ENCODE measurements around the gene GLP2R.

GLP2R gene

DNA sequence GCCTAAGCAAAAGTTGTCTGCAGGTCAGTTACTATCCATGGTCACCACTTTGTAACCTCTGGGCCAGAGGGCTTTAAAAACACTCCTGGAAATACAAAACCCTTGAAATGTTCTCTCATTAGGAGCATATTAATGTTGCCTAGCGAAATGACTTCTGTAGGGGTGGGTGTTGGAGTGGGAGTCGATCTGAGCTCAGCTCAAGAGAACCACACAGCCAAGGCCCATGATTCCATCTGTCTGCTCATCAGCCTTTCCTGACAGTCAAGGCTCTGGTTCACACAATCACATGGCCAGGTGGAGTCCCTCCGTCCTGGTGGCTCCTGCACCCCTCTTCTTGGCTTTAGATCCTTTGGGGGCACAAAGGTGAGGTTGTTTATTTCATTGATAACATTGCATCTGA, 52.6 kb downstream of the GLP2R start:
- Histone ChIP-seq H3K4me1 (no peaks in the 10 kb centered on the region), H3K27me3 (ENCODE audit: control insufficient read depth, insufficient read depth, low read length) (no peaks in the 10 kb centered on the region), H3K79me2 (no peaks in the 10 kb centered on the region), H3K27ac (no peak overlapping the region), H3K36me3 (ENCODE audit: control insufficient read depth, insufficient read depth, low read length) (no peaks in the 10 kb centered on the region), H3K9ac (no peak overlapping the region), H3K9me3 (ENCODE audit: control insufficient read depth, low read length) (no peaks in the 10 kb centered on the region), H3K4me3 (ENCODE audit: low read depth, low read length) (no peak overlapping the region), H3K4me2 (ENCODE audit: low read length) (no peak overlapping the region), H2AFZ (no peak overlapping the region)
- TF ChIP-seq, protein P1, sequence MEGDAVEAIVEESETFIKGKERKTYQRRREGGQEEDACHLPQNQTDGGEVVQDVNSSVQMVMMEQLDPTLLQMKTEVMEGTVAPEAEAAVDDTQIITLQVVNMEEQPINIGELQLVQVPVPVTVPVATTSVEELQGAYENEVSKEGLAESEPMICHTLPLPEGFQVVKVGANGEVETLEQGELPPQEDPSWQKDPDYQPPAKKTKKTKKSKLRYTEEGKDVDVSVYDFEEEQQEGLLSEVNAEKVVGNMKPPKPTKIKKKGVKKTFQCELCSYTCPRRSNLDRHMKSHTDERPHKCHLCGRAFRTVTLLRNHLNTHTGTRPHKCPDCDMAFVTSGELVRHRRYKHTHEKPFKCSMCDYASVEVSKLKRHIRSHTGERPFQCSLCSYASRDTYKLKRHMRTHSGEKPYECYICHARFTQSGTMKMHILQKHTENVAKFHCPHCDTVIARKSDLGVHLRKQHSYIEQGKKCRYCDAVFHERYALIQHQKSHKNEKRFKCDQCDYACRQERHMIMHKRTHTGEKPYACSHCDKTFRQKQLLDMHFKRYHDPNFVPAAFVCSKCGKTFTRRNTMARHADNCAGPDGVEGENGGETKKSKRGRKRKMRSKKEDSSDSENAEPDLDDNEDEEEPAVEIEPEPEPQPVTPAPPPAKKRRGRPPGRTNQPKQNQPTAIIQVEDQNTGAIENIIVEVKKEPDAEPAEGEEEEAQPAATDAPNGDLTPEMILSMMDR (IDR thresholded peaks at IDR 0.05), result no peak

DNA sequence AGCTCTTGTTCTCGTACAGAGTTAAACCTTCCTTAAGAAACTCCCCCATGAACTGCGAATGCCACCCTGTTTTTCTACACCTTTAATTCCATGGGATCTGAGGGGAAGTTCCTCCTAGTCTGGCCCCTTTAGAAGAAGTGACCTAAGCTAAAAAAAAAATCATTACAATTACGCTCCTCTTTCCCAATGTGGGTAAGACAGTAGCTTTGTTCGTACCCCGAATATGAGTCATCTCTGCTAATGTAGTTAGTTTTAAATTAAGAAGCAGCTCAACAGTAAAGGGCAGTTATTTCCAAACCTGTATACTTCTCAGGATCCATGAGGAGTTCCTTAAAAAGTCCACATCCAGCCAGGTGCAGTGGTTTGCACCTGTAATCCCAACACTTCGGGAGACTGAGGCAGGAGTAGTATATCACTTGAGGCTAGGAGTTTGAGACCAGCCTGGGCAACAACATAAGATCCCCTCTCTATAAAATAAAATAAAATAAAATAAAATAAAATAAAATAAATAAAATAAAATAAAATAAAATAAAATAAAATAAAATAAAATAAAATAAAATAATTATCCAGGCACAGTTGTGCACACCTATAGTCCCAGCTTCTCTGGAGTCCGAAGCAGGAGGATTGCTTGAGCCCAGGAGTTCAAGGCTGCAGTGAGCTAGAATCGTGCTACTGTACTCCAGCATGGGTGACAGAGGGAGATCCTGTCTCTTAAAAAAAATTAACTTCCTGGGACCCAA, 53.2 kb downstream of the GLP2R start:
- Histone ChIP-seq H3K27me3 (ENCODE audit: control insufficient read depth, insufficient read depth, low read length) (no peaks in the 10 kb centered on the region), H3K9ac (no peak overlapping the region), H2AFZ (no peak overlapping the region), H3K36me3 (ENCODE audit: control insufficient read depth, insufficient read depth, low read length) (no peaks in the 10 kb centered on the region), H3K4me2 (ENCODE audit: low read length) (no peak overlapping the region), H3K79me2 (no peaks in the 10 kb centered on the region), H3K27ac (no peak overlapping the region), H3K4me3 (ENCODE audit: low read depth, low read length) (no peak overlapping the region), H3K9me3 (ENCODE audit: control insufficient read depth, low read length) (no peaks in the 10 kb centered on the region), H3K4me1 (no peaks in the 10 kb centered on the region)
- TF ChIP-seq, protein P1 (IDR thresholded peaks at IDR 0.05), result no peak

DNA sequence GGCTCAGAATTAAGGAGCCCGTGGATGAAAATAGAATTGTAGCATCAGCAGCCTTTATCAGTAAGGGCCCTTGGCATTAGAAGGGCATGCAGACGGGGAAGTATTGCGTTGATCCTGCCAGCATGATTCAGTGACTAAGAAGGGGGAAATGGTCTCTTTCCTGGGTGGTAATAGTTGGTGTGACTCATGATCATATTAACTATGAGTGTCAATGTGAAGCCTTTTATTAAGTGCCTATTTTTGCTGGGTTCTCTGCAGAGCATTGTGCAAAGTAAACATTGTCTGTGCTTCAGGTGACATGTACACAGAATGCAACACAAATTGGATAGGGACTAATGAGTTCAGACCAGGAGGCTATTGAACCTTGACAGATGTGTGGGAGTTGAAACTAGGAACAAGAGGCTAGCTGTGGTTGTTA, 54.9 kb downstream of the GLP2R start:
- no peaks in the 10 kb centered on the region for H3K36me3 ChIP-seq (ENCODE audit: control insufficient read depth, insufficient read depth, low read length)
- no peak overlapping the region for H3K4me2 ChIP-seq (ENCODE audit: low read length)
- TF ChIP-seq, protein P1 (IDR thresholded peaks at IDR 0.05), result no peak
- H3K27ac ChIP-seq, result no peak overlapping the region
- no peak overlapping the region for H3K4me3 ChIP-seq (ENCODE audit: low read depth, low read length)
- H2AFZ ChIP-seq, result no peak overlapping the region
- no peaks in the 10 kb centered on the region for H3K27me3 ChIP-seq (ENCODE audit: control insufficient read depth, insufficient read depth, low read length)
- H3K9me3 ChIP-seq (ENCODE audit: control insufficient read depth, low read length), result no peaks in the 10 kb centered on the region
- H3K4me1 ChIP-seq, result no peaks in the 10 kb centered on the region
- no peak overlapping the region for H3K9ac ChIP-seq
- H3K79me2 ChIP-seq, result no peaks in the 10 kb centered on the region

GRCh38 chr17:9883451-9883850, 57.7 kb downstream of the GLP2R start:
- no peaks in the 10 kb centered on the region for H3K79me2 ChIP-seq
- no peaks in the 10 kb centered on the region for H3K36me3 ChIP-seq (ENCODE audit: control insufficient read depth, insufficient read depth, low read length)
- H3K4me2 ChIP-seq (ENCODE audit: low read length), result no peak overlapping the region
- H3K9me3 ChIP-seq (ENCODE audit: control insufficient read depth, low read length), result no peaks in the 10 kb centered on the region
- no peak overlapping the region for H3K27ac ChIP-seq
- TF ChIP-seq, protein P1 (IDR thresholded peaks at IDR 0.05), result no peak
- no peaks in the 10 kb centered on the region for H3K27me3 ChIP-seq (ENCODE audit: control insufficient read depth, insufficient read depth, low read length)
- no peak overlapping the region for H2AFZ ChIP-seq
- no peak overlapping the region for H3K4me3 ChIP-seq (ENCODE audit: low read depth, low read length)
- H3K4me1 ChIP-seq, result no peaks in the 10 kb centered on the region
- no peak overlapping the region for H3K9ac ChIP-seq
